ENCODE data around the gene SLC9A8.
"Not testable (repeated sequence)": the region's sequence is repeated elsewhere in the genome, so short reads cannot be mapped to it uniquely, and the experiment has no call there.

Gene SLC9A8

GRCh38 chr20:49812507-49813304 is at the start of gene SLC9A8:
SLC9A8 (plus strand) TSS chr20:49812828; CDS start chr20:49812923, 95 bp downstream.
- H3K9me3 Mint-ChIP-seq (ENCODE audit: low read depth) = no peaks in the 10 kb centered on the region
- H3K27ac Mint-ChIP-seq = peak within 1 kb of the TSS; percentile 98
- H3K4me1 Mint-ChIP-seq (ENCODE audit: low read depth) = peaks cover 37% of the 10 kb centered on the region
- H3K4me3 Mint-ChIP-seq = peak within 1 kb of the TSS; percentile 96
- peaks cover 3% of the 10 kb centered on the region for H3K36me3 Mint-ChIP-seq
- no peaks in the 10 kb centered on the region for H3K27me3 Mint-ChIP-seq

- Mint-ChIP-seq H3K4me3 (no peak overlapping the region), H3K27me3 (peaks cover 19% of the 10 kb centered on the region), H3K9me3 (ENCODE audit: low read depth) (no peaks in the 10 kb centered on the region), H3K36me3 (no peaks in the 10 kb centered on the region), H3K27ac (no peak overlapping the region), H3K4me1 (ENCODE audit: low read depth) (peaks cover 11% of the 10 kb centered on the region)
These were observed 49.5 kb upstream of the SLC9A8 start for GRCh38 chr20:49762940-49763766.

- Mint-ChIP-seq H3K4me3 (no peak overlapping the region), H3K27me3 (peaks cover 24% of the 10 kb centered on the region), H3K36me3 (no peaks in the 10 kb centered on the region), H3K27ac (no peak overlapping the region), H3K4me1 (ENCODE audit: low read depth) (peaks cover 24% of the 10 kb centered on the region), H3K9me3 (ENCODE audit: low read depth) (no peaks in the 10 kb centered on the region)
These were observed 47.3 kb upstream of the SLC9A8 start for GRCh38 chr20:49765413-49765736.

- no peak overlapping the region for H3K27ac Mint-ChIP-seq
- peaks cover 27% of the 10 kb centered on the region for H3K27me3 Mint-ChIP-seq
- H3K4me3 Mint-ChIP-seq = no peak overlapping the region
- H3K4me1 Mint-ChIP-seq (ENCODE audit: low read depth) = peaks cover 27% of the 10 kb centered on the region
- no peaks in the 10 kb centered on the region for H3K36me3 Mint-ChIP-seq
- H3K9me3 Mint-ChIP-seq (ENCODE audit: low read depth) = no peaks in the 10 kb centered on the region
These were observed 46.6 kb upstream of the SLC9A8 start for GRCh38 chr20:49765846-49766541.

GRCh38 chr20:49766979-49767521 is 45.6 kb upstream of the SLC9A8 start:
- Mint-ChIP-seq H3K27me3 (peaks cover 27% of the 10 kb centered on the region), H3K4me1 (ENCODE audit: low read depth) (peaks cover 27% of the 10 kb centered on the region), H3K27ac (no peak overlapping the region), H3K4me3 (no peak overlapping the region), H3K36me3 (no peaks in the 10 kb centered on the region), H3K9me3 (ENCODE audit: low read depth) (no peaks in the 10 kb centered on the region)

GRCh38 chr20:49768204-49769047 is 44.2 kb upstream of the SLC9A8 start:
- H3K4me1 Mint-ChIP-seq (ENCODE audit: low read depth) = peaks cover 27% of the 10 kb centered on the region
- no peak overlapping the region for H3K27ac Mint-ChIP-seq
- peaks cover 27% of the 10 kb centered on the region for H3K27me3 Mint-ChIP-seq
- no peaks in the 10 kb centered on the region for H3K9me3 Mint-ChIP-seq (ENCODE audit: low read depth)
- peak overlapping the region; percentile 67 for H3K4me3 Mint-ChIP-seq
- no peaks in the 10 kb centered on the region for H3K36me3 Mint-ChIP-seq

GRCh38 chr20:49769048-49769581 is 43.5 kb upstream of the SLC9A8 start:
- Mint-ChIP-seq H3K27me3 (peaks cover 24% of the 10 kb centered on the region), H3K27ac (no peak overlapping the region), H3K9me3 (ENCODE audit: low read depth) (no peaks in the 10 kb centered on the region), H3K36me3 (no peaks in the 10 kb centered on the region), H3K4me1 (ENCODE audit: low read depth) (peaks cover 27% of the 10 kb centered on the region), H3K4me3 (peak overlapping the region; percentile 67)

GRCh38 chr20:49770634-49771033 is 42.0 kb upstream of the SLC9A8 start:
- H3K27ac Mint-ChIP-seq = no peak overlapping the region
- peaks cover 33% of the 10 kb centered on the region for H3K4me1 Mint-ChIP-seq (ENCODE audit: low read depth)
- peaks cover 21% of the 10 kb centered on the region for H3K27me3 Mint-ChIP-seq

GRCh38 chr20:49774213-49774612 is 38.4 kb upstream of the SLC9A8 start:
- not testable (repeated sequence) for H3K36me3 Mint-ChIP-seq; H3K27ac Mint-ChIP-seq; H3K27me3 Mint-ChIP-seq; H3K9me3 Mint-ChIP-seq (ENCODE audit: low read depth); H3K4me3 Mint-ChIP-seq
- H3K4me1 Mint-ChIP-seq (ENCODE audit: low read depth) = peaks cover 25% of the 10 kb centered on the region

More at GRCh38 chr20:49770634-49771033, 42.0 kb upstream of the SLC9A8 start:
- Mint-ChIP-seq H3K9me3 (ENCODE audit: low read depth) (no peaks in the 10 kb centered on the region), H3K4me3 (no peak overlapping the region), H3K36me3 (no peaks in the 10 kb centered on the region)

- Mint-ChIP-seq H3K27ac (no peak overlapping the region), H3K36me3 (no peaks in the 10 kb centered on the region), H3K9me3 (ENCODE audit: low read depth) (no peaks in the 10 kb centered on the region), H3K27me3 (peaks cover 2% of the 10 kb centered on the region), H3K4me3 (no peak overlapping the region), H3K4me1 (ENCODE audit: low read depth) (peaks cover 22% of the 10 kb centered on the region)
These were observed 37.4 kb upstream of the SLC9A8 start for GRCh38 chr20:49775229-49775693.

GRCh38 chr20:49779972-49780371 is 32.7 kb upstream of the SLC9A8 start:
- no peak overlapping the region for H3K4me3 Mint-ChIP-seq
- no peak overlapping the region for H3K27ac Mint-ChIP-seq
- no peaks in the 10 kb centered on the region for H3K27me3 Mint-ChIP-seq
- H3K4me1 Mint-ChIP-seq (ENCODE audit: low read depth) = peaks cover 23% of the 10 kb centered on the region
- H3K36me3 Mint-ChIP-seq = no peaks in the 10 kb centered on the region
- H3K9me3 Mint-ChIP-seq (ENCODE audit: low read depth) = no peaks in the 10 kb centered on the region

GRCh38 chr20:49781676-49782075 is 31.0 kb upstream of the SLC9A8 start:
- Mint-ChIP-seq H3K27me3 (no peaks in the 10 kb centered on the region), H3K27ac (no peak overlapping the region), H3K4me3 (no peak overlapping the region), H3K36me3 (no peaks in the 10 kb centered on the region), H3K4me1 (ENCODE audit: low read depth) (peaks cover 11% of the 10 kb centered on the region), H3K9me3 (ENCODE audit: low read depth) (no peaks in the 10 kb centered on the region)

GRCh38 chr20:49782439-49782838 is 30.2 kb upstream of the SLC9A8 start:
- H3K27ac Mint-ChIP-seq; H3K36me3 Mint-ChIP-seq; H3K9me3 Mint-ChIP-seq (ENCODE audit: low read depth); H3K4me1 Mint-ChIP-seq (ENCODE audit: low read depth); H3K27me3 Mint-ChIP-seq; H3K4me3 Mint-ChIP-seq: not testable (repeated sequence)

Measured in activated naive CD8-positive, alpha-beta T cell (primary cell).